ENCODE results near the gene TMEM63B.

GRCh38 chr6:44180406-44180805 is 53.1 kb downstream of the TMEM63B start:
- TF ChIP-seq, protein P1, sequence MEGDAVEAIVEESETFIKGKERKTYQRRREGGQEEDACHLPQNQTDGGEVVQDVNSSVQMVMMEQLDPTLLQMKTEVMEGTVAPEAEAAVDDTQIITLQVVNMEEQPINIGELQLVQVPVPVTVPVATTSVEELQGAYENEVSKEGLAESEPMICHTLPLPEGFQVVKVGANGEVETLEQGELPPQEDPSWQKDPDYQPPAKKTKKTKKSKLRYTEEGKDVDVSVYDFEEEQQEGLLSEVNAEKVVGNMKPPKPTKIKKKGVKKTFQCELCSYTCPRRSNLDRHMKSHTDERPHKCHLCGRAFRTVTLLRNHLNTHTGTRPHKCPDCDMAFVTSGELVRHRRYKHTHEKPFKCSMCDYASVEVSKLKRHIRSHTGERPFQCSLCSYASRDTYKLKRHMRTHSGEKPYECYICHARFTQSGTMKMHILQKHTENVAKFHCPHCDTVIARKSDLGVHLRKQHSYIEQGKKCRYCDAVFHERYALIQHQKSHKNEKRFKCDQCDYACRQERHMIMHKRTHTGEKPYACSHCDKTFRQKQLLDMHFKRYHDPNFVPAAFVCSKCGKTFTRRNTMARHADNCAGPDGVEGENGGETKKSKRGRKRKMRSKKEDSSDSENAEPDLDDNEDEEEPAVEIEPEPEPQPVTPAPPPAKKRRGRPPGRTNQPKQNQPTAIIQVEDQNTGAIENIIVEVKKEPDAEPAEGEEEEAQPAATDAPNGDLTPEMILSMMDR (IDR thresholded peaks at IDR 0.05) = no peak
- TF ChIP-seq POLR2A (IDR thresholded peaks at IDR 0.05) = no peak

Data from lower leg skin (tissue), 3 donors.